Transverse colon (tissue), 4 donors: ENCODE results near the gene IL1F10. TPM values are rescaled to one million over a fixed set of nuclear protein-coding genes. Genes with fewer than 3 reads are reported as not detected.
"Not testable (repeated sequence)": the region's sequence is repeated elsewhere in the genome, so short reads cannot be mapped to it uniquely, and the experiment has no call there.

Source experiments
- DNase-seq: peaks from one replicate; pipeline ENCODE4 v3.0.0-alpha.2; 2019
- H3K27ac ChIP-seq, 4 donors: fragments of 200-600 bp; sonication (generic); 2 replicates each; pipeline ENCODE4 v1.5.1; 2016 to 2018; ENCODE audit warnings: inconsistent platforms in 4 of 4
- H3K27me3 ChIP-seq: fragments of 200-600 bp; sonication (generic); 2 replicates; pipeline ENCODE4 v1.5.1; 2017; ENCODE audit warnings: inconsistent platforms
- H3K36me3 ChIP-seq, 4 donors: fragments of 200-600 bp; sonication (generic); 2 replicates each; pipeline ENCODE4 v1.5.1; 2017 to 2019; ENCODE audit warnings: inconsistent platforms in 4 of 4
- H3K4me1 ChIP-seq, 4 donors: fragments of 200-600 bp; sonication (generic); 2 replicates each; pipeline ENCODE4 v1.5.1; 2017 to 2020; ENCODE audit warnings: inconsistent platforms in 4 of 4
- H3K4me3 ChIP-seq, 4 donors: fragments of 200-600 bp; sonication (generic); 1 replicate in 1 of 4; 2 replicates in 3 of 4; pipeline versions ENCODE4 v1.5.1 to v1.6.1; 2017 to 2019; ENCODE audit warnings: inconsistent platforms in 4 of 4
- H3K9me3 ChIP-seq, 2 donors: fragments of 200-600 bp; sonication (generic); 2 replicates each; pipeline ENCODE4 v1.5.1; 2017 to 2019; ENCODE audit warnings: inconsistent platforms in 2 of 2
- CTCF ChIP-seq, 5 experiments: fragments of 200-600 bp in 3 of 5; fragments of 450-650 bp in 2 of 5; sonication (generic) in 3 of 5; IDR thresholded peaks; 1 replicate in 2 of 5; 2 replicates in 3 of 5; pipeline ENCODE4 v1.5.1; 2016 to 2017; ENCODE audit warnings: antibody characterized with exemption in 5 of 5, inconsistent platforms in 3 of 5, mild to moderate bottlenecking in 2 of 5, moderate library complexity in 1 of 5
- EP300 ChIP-seq: sonication (generic); formaldehyde crosslinking; IDR thresholded peaks from one replicate; pipeline ENCODE4 v1.6.1; 2017; ENCODE audit warnings: antibody characterized with exemption, low read depth
- POLR2A ChIP-seq: fragments of 450-650 bp; IDR thresholded peaks from one replicate; pipeline ENCODE4 v1.6.1; 2016; ENCODE audit warnings: antibody characterized with exemption, mild to moderate bottlenecking, moderate library complexity
- POLR2AphosphoS5 ChIP-seq, 3 donors: sonication (generic); formaldehyde crosslinking; IDR thresholded peaks; one replicate each; pipeline ENCODE4 v1.6.1; 2016; ENCODE audit warnings: antibody characterized with exemption in 3 of 3
- WGBS, 2 donors: methylation state at CpG; one replicate each; pipeline ENCODE4 v1.1.5; 2018; ENCODE audit warnings: low coverage in 1 of 2; 5-methylcytosine and 5-hydroxymethylcytosine counted together
- in situ Hi-C, 4 donors: fragments of 200-750 bp; cut with MboI; loops; one replicate each; pipeline versions ENCODE4 v1.15.0 to v1.15.1; 2017; ENCODE audit warnings: low sequenced_read_pairs in 3 of 4, low pct_ligation_motif_present in 1 of 4, low pct_unique_long_range_greater_than_20kb in 1 of 4
- intact Hi-C: fragments of 100-400 bp; cut with DNase I; formaldehyde crosslinking; loops from one replicate; pipeline ENCODE4 v1.15.1; 2023; ENCODE audit warnings: low total_unique reads
- total RNA-seq, 4 donors: library from RNA; depleted of rRNA; stranded (reverse); fragments of >200 nt; gene quantifications; one replicate each; pipeline ENCODE4 v1.1.0, GENCODE V29; 2016

The IL1F10 gene
- total RNA-seq, 4 donors from 2014 or later = not detected

- H3K9me3 ChIP-seq = no peaks in the 10 kb centered on the region
- in situ Hi-C loops = no loop called here
- H3K27me3 ChIP-seq = no peaks in the 10 kb centered on the region
- WGBS, 2 donors = 73 to 95% methylated on average over 2 to 5 of the region's 5 CpGs
- TF ChIP-seq EP300 = no peak
- no peak for TF ChIP-seq POLR2A
- no peak for TF ChIP-seq POLR2AphosphoS5 (IDR thresholded peaks at IDR 0.05)
- TF ChIP-seq CTCF (IDR thresholded peaks at IDR 0.05) = no peak
- no peaks in the 10 kb centered on the region for H3K36me3 ChIP-seq
- no peaks in the 10 kb centered on the region for H3K4me1 ChIP-seq
- no peak overlapping the region for H3K27ac ChIP-seq
- no peak for DNase-seq
- intact Hi-C loops = no loop called here
- H3K4me3 ChIP-seq = no peak overlapping the region
Observed at GRCh38 chr2:113092864-113093612, 25.3 kb downstream of the IL1F10 start.

DNA sequence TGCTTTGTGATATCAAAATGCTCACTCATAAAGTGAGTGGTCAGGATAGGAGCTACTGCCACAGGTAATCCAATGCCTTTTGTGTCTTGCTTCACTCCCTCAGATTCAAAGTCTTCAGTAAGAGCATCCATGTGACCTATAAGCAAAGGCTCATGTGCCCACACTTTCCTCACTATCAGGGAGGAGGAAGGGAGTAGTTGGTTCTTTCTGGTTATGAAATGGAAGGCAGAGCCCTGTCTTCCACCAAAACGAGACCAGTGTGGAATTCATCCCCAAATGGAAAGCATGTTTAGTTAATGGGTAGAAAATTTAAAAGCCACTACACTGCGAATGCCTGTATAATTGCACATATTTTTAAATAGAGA, 25.8 kb downstream of the IL1F10 start:
- in situ Hi-C loops (no loop called here), intact Hi-C loops (no loop called here)
- H3K4me1 ChIP-seq = no peaks in the 10 kb centered on the region
- WGBS, 2 donors = 37 to 63% methylated on average over 2 of the region's 2 CpGs
- TF ChIP-seq CTCF (IDR thresholded peaks at IDR 0.05) (no peak), EP300 (no peak), POLR2A (no peak), POLR2AphosphoS5 (IDR thresholded peaks at IDR 0.05) (no peak)
- no peaks in the 10 kb centered on the region for H3K9me3 ChIP-seq
- H3K4me3 ChIP-seq = no peak overlapping the region
- H3K27ac ChIP-seq = no peak overlapping the region
- no peak for DNase-seq
- H3K27me3 ChIP-seq = no peaks in the 10 kb centered on the region
- H3K36me3 ChIP-seq = no peaks in the 10 kb centered on the region

- in situ Hi-C loops, H3K4me3 ChIP-seq, intact Hi-C loops, DNase-seq, H3K36me3 ChIP-seq, H3K4me1 ChIP-seq, H3K9me3 ChIP-seq, H3K27me3 ChIP-seq, H3K27ac ChIP-seq: not testable (repeated sequence)
- 90 to 91% methylated on average over 4 to 14 of the region's 14 CpGs for WGBS, 2 donors
Observed at GRCh38 chr2:113096306-113096705, 28.5 kb downstream of the IL1F10 start.

- intact Hi-C loops, H3K4me1 ChIP-seq, H3K27ac ChIP-seq, H3K36me3 ChIP-seq, H3K4me3 ChIP-seq, DNase-seq, H3K9me3 ChIP-seq, in situ Hi-C loops, H3K27me3 ChIP-seq: not testable (repeated sequence)
- 80 to 83% methylated on average over 2 of the region's 2 CpGs for WGBS, 2 donors
Observed at GRCh38 chr2:113096842-113097618, 29.3 kb downstream of the IL1F10 start.

GRCh38 chr2:113098041-113098440, 30.3 kb downstream of the IL1F10 start:
- Histone ChIP-seq H3K27ac (no peak overlapping the region), H3K4me3 (no peak overlapping the region), H3K27me3 (no peaks in the 10 kb centered on the region), H3K4me1 (no peaks in the 10 kb centered on the region), H3K9me3 (no peaks in the 10 kb centered on the region), H3K36me3 (no peaks in the 10 kb centered on the region)
- in situ Hi-C loops (no loop called here), intact Hi-C loops (no loop called here)
- no peak for DNase-seq
- WGBS, 2 donors = 63 to 72% methylated on average over 2 to 4 of the region's 4 CpGs
- no peak for TF ChIP-seq EP300
- no peak for TF ChIP-seq CTCF (IDR thresholded peaks at IDR 0.05)
- TF ChIP-seq POLR2A = no peak
- TF ChIP-seq POLR2AphosphoS5 (IDR thresholded peaks at IDR 0.05) = no peak
